HAP-1 (cell line): ENCODE measurements around the gene INKA1.
"Not testable (repeated sequence)": the region's sequence is repeated elsewhere in the genome, so short reads cannot be mapped to it uniquely, and the experiment has no call there.

ENCODE experiments used
- DNase-seq, 2 experiments: peaks; one replicate each; pipeline ENCODE4 v3.0.0-alpha.2; 2016 to 2020; ENCODE audit warnings: low spot score in 2 of 2
- H3K27me3 ChIP-seq: fragments of 250-450 bp; sonication (Bioruptor Pico); 2 replicates; pipeline ENCODE4 v1.5.1; 2020; ENCODE audit warnings: low read depth, mild to moderate bottlenecking, moderate library complexity
- H3K36me3 ChIP-seq: fragments of 250-450 bp; sonication (Bioruptor Pico); replicated peaks from 2 replicates; pipeline ENCODE4 v1.5.1; 2020; ENCODE audit warnings: mild to moderate bottlenecking
- H3K4me1 ChIP-seq: fragments of 250-450 bp; sonication (Bioruptor Pico); 2 replicates; pipeline ENCODE4 v1.5.1; 2020; ENCODE audit warnings: mild to moderate bottlenecking
- H3K4me3 ChIP-seq: fragments of 250-450 bp; sonication (Bioruptor Pico); 2 replicates; pipeline ENCODE4 v1.5.1; 2020; ENCODE audit warnings: mild to moderate bottlenecking, moderate library complexity
- H3K9me3 ChIP-seq: fragments of 250-450 bp; sonication (Bioruptor Pico); 2 replicates; pipeline ENCODE4 v1.5.1; 2020; ENCODE audit warnings: mild to moderate bottlenecking, moderate library complexity
- in situ Hi-C: fragments of 300-500 bp; cut with MboI; formaldehyde crosslinking; loops from 3 replicates; pipeline ENCODE4 v1.14.3; 2020; ENCODE audit warnings: low sequenced_read_pairs, inconsistent platforms, mixed read lengths

The INKA1 gene

DNA sequence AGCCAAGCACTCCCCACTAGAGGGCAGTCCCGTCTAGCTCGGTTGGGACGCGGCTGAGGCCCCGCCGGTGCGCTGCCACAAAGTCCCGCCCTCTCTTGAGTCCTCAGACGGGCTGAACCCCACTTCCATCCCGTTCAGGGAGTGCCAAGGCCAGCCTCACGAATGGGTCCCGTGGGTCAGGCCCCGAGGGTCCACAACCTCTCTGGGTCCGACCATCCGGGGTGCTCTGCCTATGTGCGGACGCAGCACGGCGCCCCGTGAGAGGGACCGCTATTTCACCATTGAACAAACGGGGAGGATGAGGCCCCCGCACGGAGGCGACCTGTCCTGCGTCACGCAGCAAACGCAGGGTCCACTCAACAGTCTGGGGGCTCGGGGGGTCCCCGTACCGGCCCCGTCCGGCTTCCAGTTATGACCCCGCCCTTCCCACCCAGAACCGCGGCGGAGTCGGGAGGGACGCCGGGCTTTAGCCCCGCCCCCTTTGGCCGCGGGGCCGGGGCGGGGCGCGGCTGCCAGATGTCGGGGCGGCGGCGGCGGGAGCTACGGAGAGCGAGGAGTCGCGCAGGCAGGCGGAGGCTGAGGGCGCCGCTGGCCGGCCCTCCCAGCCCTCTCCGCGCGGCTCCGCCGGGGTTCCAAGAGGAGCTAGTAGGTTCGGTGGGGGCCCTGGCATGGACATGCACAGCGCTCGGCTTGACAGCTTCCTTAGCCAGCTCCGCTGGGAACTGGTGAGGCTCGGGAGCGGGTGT is at the start of gene INKA1:
TSS of gene INKA1 (plus strand) at position 543 of the 746 bp plus-strand sequence. CDS start at position 675, 132 bp downstream.
- H3K4me1 ChIP-seq = no peaks in the 10 kb centered on the region
- no peaks in the 10 kb centered on the region for H3K27me3 ChIP-seq
- no peaks in the 10 kb centered on the region for H3K9me3 ChIP-seq
- no peaks in the 10 kb centered on the region for H3K36me3 ChIP-seq
- peak; percentile 79 to 92 for DNase-seq
- H3K4me3 ChIP-seq = peak within 1 kb of the TSS; percentile 92
- in situ Hi-C loops = no loop called here

GRCh38 chr3:49754536-49754935 is 48.5 kb upstream of the INKA1 start:
- Histone ChIP-seq H3K36me3 (0 out of 2 replicates have a peak, but pooled peaks cover under 1% of the 10 kb centered on the region), H3K9me3 (no peaks in the 10 kb centered on the region), H3K4me3 (no peak overlapping the region), H3K4me1 (peaks cover 4% of the 10 kb centered on the region), H3K27me3 (no peaks in the 10 kb centered on the region)
- in situ Hi-C loops = no loop called here
- DNase-seq = no peak

DNA sequence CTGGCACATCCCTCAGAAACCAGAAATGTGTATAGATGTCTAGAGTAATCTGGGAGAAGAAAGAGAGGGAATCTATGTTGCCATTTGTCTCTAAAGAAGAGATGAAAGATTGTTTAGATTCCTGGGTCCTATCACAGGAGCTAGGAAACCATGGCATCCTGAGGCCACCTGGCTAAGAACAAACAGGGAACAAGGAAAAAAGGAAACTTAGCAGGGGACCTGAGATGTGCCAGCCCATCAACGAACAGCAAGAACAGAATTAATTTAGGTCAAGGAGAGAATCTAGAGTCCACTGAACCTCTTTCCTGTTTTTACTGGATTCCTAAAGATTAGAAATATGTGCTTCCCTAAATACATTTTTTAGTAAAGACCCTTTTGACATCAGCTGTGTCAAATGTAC is 47.0 kb upstream of the INKA1 start:
- no peaks in the 10 kb centered on the region for H3K27me3 ChIP-seq
- H3K36me3 ChIP-seq = no peaks in the 10 kb centered on the region; the same call in 1 of the 2 replicates
- in situ Hi-C loops = no loop called here
- H3K4me1 ChIP-seq = peaks cover 4% of the 10 kb centered on the region
- H3K4me3 ChIP-seq = no peak overlapping the region
- DNase-seq = no peak
- H3K9me3 ChIP-seq = no peaks in the 10 kb centered on the region

DNA sequence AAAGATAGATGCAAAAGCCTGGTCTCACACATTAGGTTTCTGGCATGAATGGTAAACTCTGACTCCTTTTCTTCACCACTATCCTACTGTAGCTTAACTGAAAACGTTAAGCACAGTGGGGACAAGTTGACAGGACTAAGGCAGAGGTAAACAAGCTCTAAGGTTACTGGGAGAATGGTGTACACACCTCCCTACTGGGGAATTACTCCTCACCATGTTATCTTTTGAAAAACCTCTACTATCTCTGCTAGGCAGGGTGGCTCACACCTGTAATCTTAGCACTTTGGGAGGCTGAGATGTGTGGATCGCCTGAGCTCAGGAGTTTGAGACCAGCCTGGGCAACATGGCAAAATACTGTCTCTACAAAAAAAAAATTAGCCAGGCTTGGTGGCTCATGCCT is 45.9 kb upstream of the INKA1 start:
- in situ Hi-C loops = no loop called here
- no peak for DNase-seq
- no peak overlapping the region for H3K4me3 ChIP-seq
- no peaks in the 10 kb centered on the region for H3K27me3 ChIP-seq
- no peaks in the 10 kb centered on the region for H3K9me3 ChIP-seq
- H3K36me3 ChIP-seq = no peaks in the 10 kb centered on the region; the same call in 1 of the 2 replicates
- H3K4me1 ChIP-seq = no peaks in the 10 kb centered on the region; the same call in 1 of the 2 replicates

GRCh38 chr3:49759226-49759625 is 43.8 kb upstream of the INKA1 start:
- in situ Hi-C loops = no loop called here
- DNase-seq = no peak
- Histone ChIP-seq H3K4me3 (no peak overlapping the region), H3K4me1 (no peaks in the 10 kb centered on the region), H3K36me3 (no peaks in the 10 kb centered on the region; the same call in 1 of the 2 replicates), H3K27me3 (no peaks in the 10 kb centered on the region), H3K9me3 (no peaks in the 10 kb centered on the region)

GRCh38 chr3:49761661-49762060 is 41.4 kb upstream of the INKA1 start:
- Histone ChIP-seq H3K9me3 (no peaks in the 10 kb centered on the region), H3K27me3 (no peaks in the 10 kb centered on the region), H3K4me3 (no peak overlapping the region), H3K36me3 (no peaks in the 10 kb centered on the region; the same call in 1 of the 2 replicates), H3K4me1 (no peaks in the 10 kb centered on the region)
- DNase-seq = no peak
- in situ Hi-C loops = no loop called here

DNA sequence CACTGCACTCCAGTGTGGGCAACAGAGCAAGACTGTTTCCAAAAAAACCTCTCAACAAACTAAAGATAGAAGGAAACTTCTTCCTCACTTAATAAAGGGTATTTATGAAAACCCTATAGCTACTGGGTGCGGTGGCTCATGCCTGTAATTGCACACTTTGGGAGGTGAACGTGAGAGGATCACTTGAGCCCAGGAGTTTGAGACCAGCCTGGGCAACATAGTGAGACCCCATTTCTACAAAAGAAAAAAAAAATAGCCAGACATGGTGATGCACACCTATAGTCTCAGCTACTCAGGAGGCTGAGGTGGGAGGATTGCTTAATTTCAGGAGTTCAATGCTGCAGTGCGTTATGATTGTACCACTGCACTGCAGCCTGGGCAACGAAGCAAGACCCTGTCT is 39.1 kb upstream of the INKA1 start:
- no peaks in the 10 kb centered on the region for H3K27me3 ChIP-seq
- in situ Hi-C loops = no loop called here
- H3K9me3 ChIP-seq = no peaks in the 10 kb centered on the region
- DNase-seq = no peak
- H3K4me3 ChIP-seq = no peak overlapping the region
- H3K4me1 ChIP-seq = no peaks in the 10 kb centered on the region
- H3K36me3 ChIP-seq = no peaks in the 10 kb centered on the region; the same call in 1 of the 2 replicates

DNA sequence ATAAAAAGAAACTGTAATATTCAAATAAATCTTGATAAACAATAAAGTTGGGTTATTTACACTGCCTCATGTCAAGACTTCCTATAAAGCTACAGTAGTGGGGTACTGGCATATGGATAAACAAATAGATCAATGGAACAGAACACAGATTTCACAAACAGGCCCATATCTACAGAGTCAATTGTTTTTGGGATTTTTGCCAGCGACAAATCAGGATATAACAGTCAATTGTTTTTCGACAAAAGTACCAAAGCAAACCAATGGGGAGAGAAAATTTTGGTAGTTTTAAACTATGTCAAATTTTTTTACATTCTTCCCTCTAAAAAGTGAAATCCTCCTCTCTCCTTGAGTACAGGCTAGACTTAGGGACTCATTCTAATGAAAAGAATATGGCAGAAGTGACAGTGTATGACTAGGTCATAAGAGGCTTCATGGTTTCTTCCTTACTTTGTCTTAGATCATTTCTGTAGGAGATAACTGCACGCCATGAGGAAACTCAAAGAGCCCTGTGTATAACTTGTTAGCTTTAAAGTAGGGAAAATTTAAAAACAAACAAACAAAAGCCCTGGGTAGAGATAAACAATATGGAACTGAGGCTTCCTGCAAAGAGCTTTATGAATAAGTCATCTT is 33.7 kb upstream of the INKA1 start:
- H3K36me3 ChIP-seq = peaks cover 7% of the 10 kb centered on the region
- no peaks in the 10 kb centered on the region for H3K9me3 ChIP-seq
- H3K27me3 ChIP-seq = no peaks in the 10 kb centered on the region
- in situ Hi-C loops = no loop called here
- DNase-seq = no peak
- no peaks in the 10 kb centered on the region for H3K4me1 ChIP-seq
- no peak overlapping the region for H3K4me3 ChIP-seq

GRCh38 chr3:49769926-49770325 is 33.1 kb upstream of the INKA1 start:
- DNase-seq = no peak
- Histone ChIP-seq H3K4me1 (no peaks in the 10 kb centered on the region), H3K27me3 (no peaks in the 10 kb centered on the region), H3K4me3 (no peak overlapping the region), H3K36me3 (peaks cover 9% of the 10 kb centered on the region), H3K9me3 (no peaks in the 10 kb centered on the region)
- in situ Hi-C loops = no loop called here

GRCh38 chr3:49771340-49771938 is 31.6 kb upstream of the INKA1 start:
- H3K27me3 ChIP-seq = no peaks in the 10 kb centered on the region
- no peaks in the 10 kb centered on the region for H3K4me1 ChIP-seq
- no peak overlapping the region for H3K4me3 ChIP-seq
- no peaks in the 10 kb centered on the region for H3K9me3 ChIP-seq
- in situ Hi-C loops = no loop called here
- no peak for DNase-seq
- peaks cover 10% of the 10 kb centered on the region for H3K36me3 ChIP-seq

DNA sequence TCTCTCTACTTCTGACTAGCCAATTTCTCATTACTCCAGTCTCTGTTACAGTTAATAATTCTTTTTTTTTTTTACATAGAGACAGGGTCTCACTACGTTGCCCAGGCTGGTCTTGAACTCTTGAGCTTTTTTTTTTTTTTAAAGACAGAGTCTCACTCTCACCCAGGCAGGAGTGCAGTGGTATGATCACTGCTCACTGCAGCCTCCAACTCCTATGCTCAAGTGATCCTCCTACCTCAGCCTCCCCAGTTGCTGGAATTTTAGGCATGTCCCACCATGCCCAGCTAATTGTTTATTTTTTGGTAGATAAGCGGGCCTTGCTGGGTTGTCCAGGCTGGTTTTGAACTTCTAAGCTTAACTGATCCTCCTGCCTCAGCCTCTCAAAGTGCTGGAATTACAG is 30.4 kb upstream of the INKA1 start:
- Histone ChIP-seq H3K27me3 (no peaks in the 10 kb centered on the region), H3K4me1 (no peaks in the 10 kb centered on the region), H3K9me3 (no peaks in the 10 kb centered on the region), H3K36me3 (peaks cover 18% of the 10 kb centered on the region), H3K4me3 (no peak overlapping the region)
- in situ Hi-C loops = no loop called here
- no peak for DNase-seq

- H3K9me3 ChIP-seq = no peaks in the 10 kb centered on the region
- H3K36me3 ChIP-seq = peaks cover 21% of the 10 kb centered on the region
- no peaks in the 10 kb centered on the region for H3K27me3 ChIP-seq
- no peak for DNase-seq
- in situ Hi-C loops = no loop called here
- H3K4me1 ChIP-seq = 0 out of 2 replicates have a peak, but pooled peaks cover under 1% of the 10 kb centered on the region
- no peak overlapping the region for H3K4me3 ChIP-seq
These were observed 27.5 kb upstream of the INKA1 start for GRCh38 chr3:49775538-49775937.

DNA sequence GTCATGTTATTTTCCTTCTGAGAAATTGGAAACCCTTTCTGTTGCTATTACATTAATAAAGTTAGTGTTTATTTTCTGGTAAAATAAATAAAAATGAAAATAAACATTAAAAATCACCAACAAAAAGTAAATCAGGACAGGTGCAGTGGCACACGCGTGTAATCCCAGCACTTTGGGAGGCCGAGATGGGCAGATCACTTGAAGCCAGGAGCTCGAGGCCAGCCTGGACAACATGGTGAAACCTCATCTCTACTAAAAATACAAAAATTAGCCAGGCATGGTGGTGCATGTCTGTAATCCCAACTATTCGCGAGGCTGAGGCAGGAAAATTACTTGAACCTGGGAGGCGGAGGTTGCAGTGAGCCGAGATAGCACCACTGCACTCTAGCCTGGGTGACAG is 27.0 kb upstream of the INKA1 start:
- H3K4me3 ChIP-seq, in situ Hi-C loops, H3K9me3 ChIP-seq, DNase-seq, H3K4me1 ChIP-seq, H3K27me3 ChIP-seq: not testable (repeated sequence)
- H3K36me3 ChIP-seq = peaks cover 25% of the 10 kb centered on the region
